Thyroid gland (tissue), 4 donors: ENCODE measurements around the gene HNRNPM. TPM values are rescaled to one million over a fixed set of nuclear protein-coding genes. Genes with fewer than 3 reads are reported as not detected.
"Not testable (repeated sequence)": the region's sequence is repeated elsewhere in the genome, so short reads cannot be mapped to it uniquely, and the experiment has no call there.

Experiments used
- DNase-seq, 2 donors: peaks; one replicate each; pipeline ENCODE4 v3.0.0-alpha.2; 2019
- H3K27ac ChIP-seq, 3 donors: fragments of 200-600 bp; sonication (generic); 1 replicate in 2 of 3; 2 replicates in 1 of 3; pipeline ENCODE4 v1.5.1; 2016 to 2019; ENCODE audit warnings: mild to moderate bottlenecking in 1 of 3, moderate library complexity in 1 of 3
- H3K27me3 ChIP-seq: fragments of 200-600 bp; sonication (generic); one replicate; pipeline ENCODE4 v1.5.1; 2019
- H3K36me3 ChIP-seq, 2 donors: fragments of 200-600 bp; sonication (generic); one replicate each; pipeline ENCODE4 v1.5.1; 2016 to 2019
- H3K4me1 ChIP-seq, 2 donors: fragments of 200-600 bp; sonication (generic); one replicate each; pipeline ENCODE4 v1.5.1; 2017 to 2019
- H3K4me3 ChIP-seq, 3 donors: fragments of 200-600 bp; sonication (generic); replicated peaks in 1 of 3; 1 replicate in 2 of 3; 2 replicates in 1 of 3; pipeline ENCODE4 v1.5.1; 2016; ENCODE audit warnings: mild to moderate bottlenecking in 1 of 3
- H3K9me3 ChIP-seq: fragments of 200-600 bp; sonication (generic); one replicate; pipeline ENCODE4 v1.5.1; 2017
- POLR2A ChIP-seq, 2 donors: fragments of 450-650 bp; IDR thresholded peaks; one replicate each; pipeline ENCODE4 v1.6.1; 2017; ENCODE audit warnings: antibody characterized with exemption in 2 of 2, mild to moderate bottlenecking in 2 of 2, moderate library complexity in 1 of 2
- WGBS, 2 donors: methylation state at CpG; one replicate each; pipeline ENCODE4 v1.1.5; 2017; 5-methylcytosine and 5-hydroxymethylcytosine counted together
- intact Hi-C: fragments of 100-400 bp; cut with DNase I; formaldehyde crosslinking; loops from one replicate; pipeline ENCODE4 v1.15.1; 2023
- total RNA-seq, 4 donors: library from RNA; depleted of rRNA; stranded (reverse); fragments of >200 nt; gene quantifications; one replicate each; pipeline ENCODE4 v1.2.3, GENCODE V29; 2016
- TF ChIP-seq, protein P1 (sequence below), 6 experiments: fragments of 200-600 bp in 3 of 6; fragments of 450-650 bp in 3 of 6; sonication (generic) in 3 of 6; IDR thresholded peaks; one replicate each; pipeline ENCODE4 v1.5.1; 2016 to 2019; ENCODE audit warnings: antibody characterized with exemption in 6 of 6, mild to moderate bottlenecking in 2 of 6, inconsistent platforms in 1 of 6, moderate library complexity in 1 of 6

The HNRNPM gene
- total RNA-seq, 4 donors from 2014 or later: 79.3 to 138 (median 97.2) TPM

DNA sequence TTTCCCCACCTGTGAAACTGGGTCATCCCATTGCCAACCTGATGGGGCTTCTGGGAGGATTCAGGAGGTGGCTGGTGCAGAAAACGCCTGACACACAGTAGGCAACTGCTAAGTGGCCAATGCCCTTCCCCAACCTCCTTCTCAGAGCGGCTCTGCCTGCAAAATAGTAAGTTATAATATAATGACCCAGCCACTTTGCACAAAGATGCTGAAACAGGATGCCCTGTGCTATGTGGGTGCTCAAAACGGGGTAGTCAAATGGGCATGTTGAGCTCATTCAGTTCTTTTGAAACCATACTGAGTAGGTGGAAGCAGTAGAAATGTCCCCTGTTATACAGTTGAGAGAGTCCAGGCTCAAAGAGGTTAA, 31.2 kb upstream of the HNRNPM start:
- WGBS, 2 donors: 16% methylated on average over 3 of the region's 3 CpGs
- peak overlapping the region in 1 of 3 donors; percentile 66 for H3K27ac ChIP-seq
- intact Hi-C loops: no loop called here
- DNase-seq: no peak
- peak overlapping the region; percentile 11 to 76 (median 51) for H3K4me3 ChIP-seq
- no peaks in the 10 kb centered on the region for H3K36me3 ChIP-seq
- no peak for TF ChIP-seq POLR2A (IDR thresholded peaks at IDR 0.05)
- TF ChIP-seq, protein P1, sequence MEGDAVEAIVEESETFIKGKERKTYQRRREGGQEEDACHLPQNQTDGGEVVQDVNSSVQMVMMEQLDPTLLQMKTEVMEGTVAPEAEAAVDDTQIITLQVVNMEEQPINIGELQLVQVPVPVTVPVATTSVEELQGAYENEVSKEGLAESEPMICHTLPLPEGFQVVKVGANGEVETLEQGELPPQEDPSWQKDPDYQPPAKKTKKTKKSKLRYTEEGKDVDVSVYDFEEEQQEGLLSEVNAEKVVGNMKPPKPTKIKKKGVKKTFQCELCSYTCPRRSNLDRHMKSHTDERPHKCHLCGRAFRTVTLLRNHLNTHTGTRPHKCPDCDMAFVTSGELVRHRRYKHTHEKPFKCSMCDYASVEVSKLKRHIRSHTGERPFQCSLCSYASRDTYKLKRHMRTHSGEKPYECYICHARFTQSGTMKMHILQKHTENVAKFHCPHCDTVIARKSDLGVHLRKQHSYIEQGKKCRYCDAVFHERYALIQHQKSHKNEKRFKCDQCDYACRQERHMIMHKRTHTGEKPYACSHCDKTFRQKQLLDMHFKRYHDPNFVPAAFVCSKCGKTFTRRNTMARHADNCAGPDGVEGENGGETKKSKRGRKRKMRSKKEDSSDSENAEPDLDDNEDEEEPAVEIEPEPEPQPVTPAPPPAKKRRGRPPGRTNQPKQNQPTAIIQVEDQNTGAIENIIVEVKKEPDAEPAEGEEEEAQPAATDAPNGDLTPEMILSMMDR (IDR thresholded peaks at IDR 0.05): no peak
- H3K9me3 ChIP-seq: no peaks in the 10 kb centered on the region
- H3K27me3 ChIP-seq: no peaks in the 10 kb centered on the region
- peaks cover 26 to 44% of the 10 kb centered on the region in 2 donors for H3K4me1 ChIP-seq

DNA sequence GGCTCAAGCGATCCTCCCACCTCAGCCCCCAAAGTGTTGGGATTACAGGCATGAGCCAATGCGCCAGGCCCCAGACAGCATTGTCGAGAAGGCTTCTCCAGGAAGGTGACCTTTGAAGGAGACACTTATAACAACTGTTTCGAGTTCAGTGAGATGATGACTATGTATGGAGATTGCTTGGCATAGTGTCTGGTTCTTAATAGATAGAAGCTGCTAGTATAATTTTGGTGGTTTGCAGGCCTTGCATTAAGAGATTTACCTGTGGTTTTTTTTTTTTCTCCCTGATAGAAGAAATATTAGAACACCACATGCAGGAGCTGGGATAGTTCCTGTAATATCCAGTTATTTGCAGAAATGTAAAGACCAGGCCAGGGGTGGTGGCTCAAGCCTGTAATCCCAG, 28.0 kb upstream of the HNRNPM start:
- Histone ChIP-seq H3K27me3 (no peaks in the 10 kb centered on the region), H3K36me3 (peaks cover 2 to 4% of the 10 kb centered on the region in 2 donors), H3K9me3 (no peaks in the 10 kb centered on the region), H3K4me1 (peaks cover 26 to 47% of the 10 kb centered on the region in 2 donors), H3K4me3 (no peak overlapping the region), H3K27ac (peak overlapping the region; percentile 15 to 28 (median 17))
- 47 to 60% methylated on average over 4 of the region's 4 CpGs for WGBS, 2 donors
- TF ChIP-seq, protein P1 (IDR thresholded peaks at IDR 0.05): no peak
- TF ChIP-seq POLR2A (IDR thresholded peaks at IDR 0.05): no peak
- peak in 1 of 2 donors; percentile 42 for DNase-seq
- intact Hi-C loops: no loop called here

DNA sequence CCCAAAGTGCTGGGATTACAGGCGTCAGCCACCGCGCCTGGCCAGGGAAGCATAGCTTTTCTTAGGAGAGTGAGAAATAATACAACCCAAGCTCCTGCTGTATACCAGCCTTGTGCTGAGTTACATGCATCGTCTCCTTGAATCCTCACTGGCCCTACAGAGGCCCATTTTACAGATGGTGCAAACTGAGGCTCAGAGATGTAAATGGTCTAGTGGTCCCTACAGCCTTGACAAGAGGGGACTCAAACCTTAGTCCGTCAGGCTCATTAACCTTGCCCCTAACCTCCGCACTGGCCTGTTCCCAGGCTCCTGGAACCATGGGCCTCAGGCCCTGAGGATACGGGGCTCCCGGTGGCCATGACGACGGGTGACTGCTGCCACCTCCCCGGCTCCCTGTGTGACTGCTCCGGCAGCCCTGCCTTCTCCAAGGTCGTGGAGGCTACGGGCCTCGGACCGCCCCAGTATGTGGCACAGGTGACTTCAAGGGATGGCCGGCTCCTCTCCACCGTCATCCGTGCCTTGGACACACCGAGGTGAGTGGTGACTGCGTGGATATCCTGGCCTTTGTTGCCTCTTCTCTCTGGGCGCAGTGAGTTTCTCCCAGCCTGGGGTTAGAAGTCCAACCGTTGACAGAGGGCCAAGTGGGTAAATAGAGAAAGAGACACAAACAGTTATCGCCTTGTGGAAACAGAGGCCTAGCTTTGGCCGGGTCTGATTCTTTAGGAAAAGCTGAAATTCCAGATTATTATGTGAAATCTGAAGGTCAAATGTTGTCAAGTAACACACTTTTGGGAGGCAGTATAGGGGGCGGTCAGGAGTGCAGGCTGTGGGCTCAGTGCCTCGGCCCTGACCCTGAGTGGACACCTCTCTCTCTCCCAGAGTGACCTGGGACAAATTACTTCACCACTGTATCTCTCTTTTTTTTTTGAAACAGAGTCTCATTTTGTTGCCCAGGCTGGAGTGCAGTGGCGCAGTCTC, 23.0 kb upstream of the HNRNPM start:
- 93 to 96% methylated on average over 16 to 23 of the region's 28 CpGs for WGBS, 2 donors
- TF ChIP-seq POLR2A (IDR thresholded peaks at IDR 0.05): no peak
- TF ChIP-seq, protein P1 (IDR thresholded peaks at IDR 0.05): no peak
- Histone ChIP-seq H3K27me3 (no peaks in the 10 kb centered on the region), H3K9me3 (no peaks in the 10 kb centered on the region), H3K36me3 (peaks cover 11 to 13% of the 10 kb centered on the region in 2 donors), H3K27ac (no peak overlapping the region), H3K4me1 (peaks cover 5 to 36% of the 10 kb centered on the region in 2 donors), H3K4me3 (no peak overlapping the region)
- DNase-seq: no peak
- intact Hi-C loops: no loop called here

DNA sequence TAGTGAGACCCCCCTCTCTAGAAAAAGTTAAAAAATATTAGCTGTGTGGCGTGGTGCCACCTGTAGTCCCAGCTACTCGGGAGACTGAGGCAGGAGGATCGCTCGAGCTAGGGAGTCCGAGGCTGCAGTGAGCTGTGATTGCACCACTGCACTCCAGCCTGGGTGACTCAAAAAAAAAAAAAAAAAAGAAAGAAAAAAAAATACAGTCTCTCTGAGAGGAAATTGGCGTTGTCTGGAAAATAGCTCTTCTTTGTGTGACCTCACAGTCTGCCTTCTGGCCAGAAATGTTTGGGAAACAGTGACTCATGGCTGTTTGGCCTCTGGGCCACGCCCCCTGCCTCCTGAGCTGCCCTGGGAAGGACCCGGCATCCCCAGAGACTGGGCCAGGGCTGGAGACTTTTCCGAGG, 21.0 kb upstream of the HNRNPM start:
- WGBS, 2 donors: 62 to 64% methylated on average over 9 of the region's 9 CpGs
- peak; percentile 62 to 73 for DNase-seq
- H3K27me3 ChIP-seq: no peaks in the 10 kb centered on the region
- intact Hi-C loops: no loop called here
- TF ChIP-seq, protein P1 (IDR thresholded peaks at IDR 0.05): no peak
- H3K9me3 ChIP-seq: no peaks in the 10 kb centered on the region
- H3K36me3 ChIP-seq: peaks cover 15 to 17% of the 10 kb centered on the region in 2 donors
- no peak overlapping the region for H3K4me3 ChIP-seq
- peak overlapping the region; percentile 39 to 88 (median 88) for H3K27ac ChIP-seq
- H3K4me1 ChIP-seq: peaks cover 0 to 19% of the 10 kb centered on the region in 2 donors

DNA sequence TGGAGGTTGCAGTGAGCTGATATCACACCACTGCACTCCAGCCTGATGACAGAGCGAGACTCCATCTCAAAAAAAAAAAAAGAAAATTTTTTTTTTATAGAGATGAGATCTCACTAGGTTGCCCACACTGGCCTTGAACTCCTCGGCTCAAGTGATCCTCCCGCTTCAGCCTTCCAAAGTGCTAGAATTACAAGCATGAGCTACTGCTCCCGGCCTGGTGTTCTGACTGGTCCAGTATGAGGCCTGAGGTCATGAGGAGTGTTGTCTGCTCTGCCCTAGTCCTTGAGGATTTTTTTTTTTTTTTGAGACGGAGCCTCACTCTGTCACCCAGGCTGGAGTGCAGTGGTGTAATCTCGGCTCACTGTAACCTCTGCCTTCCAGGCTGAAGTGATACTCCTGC, 19.4 kb upstream of the HNRNPM start:
- WGBS, 2 donors: 86 to 92% methylated on average over 6 of the region's 6 CpGs
- DNase-seq, H3K4me3 ChIP-seq, H3K9me3 ChIP-seq, H3K27ac ChIP-seq, H3K27me3 ChIP-seq, intact Hi-C loops: not testable (repeated sequence)
- H3K4me1 ChIP-seq: peaks cover 0 to 18% of the 10 kb centered on the region in 2 donors
- H3K36me3 ChIP-seq: peaks cover 15 to 17% of the 10 kb centered on the region in 2 donors
